HG03159 (cell line): ENCODE measurements around the gene CRB3.

Source experiments
- ATAC-seq: cut with Tn5 transposase; IDR thresholded peaks from one replicate; pipeline ENCODE4 v1.9.1; 2021; ENCODE audit warnings: mild to moderate bottlenecking, moderate library complexity; ENCODE audit not compliant: unreplicated experiment

Gene CRB3

GRCh38 chr19:6431891-6432290, 32.2 kb upstream of the CRB3 start:
- ATAC-seq: no peak

GRCh38 chr19:6433165-6433564, 30.9 kb upstream of the CRB3 start:
- no peak for ATAC-seq

GRCh38 chr19:6433663-6434062, 30.4 kb upstream of the CRB3 start, which contains the start of gene SLC25A41:
SLC25A41 (minus strand) TSS chr19:6433763; CDS start chr19:6433693, 70 bp downstream.
- no peak for ATAC-seq

GRCh38 chr19:6439743-6440142, 24.3 kb upstream of the CRB3 start:
- ATAC-seq: no peak

- no peak for ATAC-seq
Observed at GRCh38 chr19:6440905-6441304, 23.2 kb upstream of the CRB3 start.

- no peak for ATAC-seq
Observed at GRCh38 chr19:6442087-6442688, 21.9 kb upstream of the CRB3 start.

GRCh38 chr19:6443986-6444385, 20.1 kb upstream of the CRB3 start:
- ATAC-seq: no peak

GRCh38 chr19:6446452-6446851, 17.6 kb upstream of the CRB3 start:
- ATAC-seq: no peak

- no peak for ATAC-seq
Observed at GRCh38 chr19:6448045-6448444, 16.0 kb upstream of the CRB3 start.

GRCh38 chr19:6450166-6450565, 13.9 kb upstream of the CRB3 start:
- no peak for ATAC-seq

- no peak for ATAC-seq
Observed at GRCh38 chr19:6451583-6452222, 12.4 kb upstream of the CRB3 start.

- ATAC-seq: no peak
Observed at GRCh38 chr19:6452223-6452614, 11.9 kb upstream of the CRB3 start.

- no peak for ATAC-seq
Observed at GRCh38 chr19:6452899-6453298, 11.2 kb upstream of the CRB3 start.

- ATAC-seq: no peak
Observed at GRCh38 chr19:6453951-6454565, 10.0 kb upstream of the CRB3 start.

GRCh38 chr19:6455924-6456323, 8.1 kb upstream of the CRB3 start:
- no peak for ATAC-seq

GRCh38 chr19:6457958-6458694, 5.9 kb upstream of the CRB3 start:
- no peak for ATAC-seq

GRCh38 chr19:6458695-6459261, 5.3 kb upstream of the CRB3 start:
- ATAC-seq: no peak

GRCh38 chr19:6459262-6460098, 4.6 kb upstream of the CRB3 start, which contains the start of gene SLC25A23:
SLC25A23 (minus strand) TSS chr19:6459792; CDS start chr19:6459628, 164 bp downstream.
- ATAC-seq: no peak

- peak; percentile 73 for ATAC-seq
Observed at GRCh38 chr19:6460099-6460884, 3.8 kb upstream of the CRB3 start.

- ATAC-seq: no peak
Observed at GRCh38 chr19:6465006-6465405, 935 bp downstream of the CRB3 start.
